Activated T-helper 1 cell treated with anti-CD3 and anti-CD28 coated beads, Interleukin-2, amount 50 U/mL, for 16 hours (primary cell): ENCODE results near the gene ICOS.

Source experiments
- DNase-seq, 2 donors: peaks; one replicate each; pipeline ENCODE4 v3.0.0-alpha.2; 2020; ENCODE audit warnings: low read depth in 1 of 2, low spot score in 1 of 2

The ICOS gene

GRCh38 chr2:203936535-203936934, at the start of gene ICOS:
ICOS (plus strand) TSS chr2:203936763; CDS start chr2:203936815, 52 bp downstream.
- no peak for DNase-seq

- DNase-seq, result no peak
Observed at GRCh38 chr2:203887677-203888076, 48.9 kb upstream of the ICOS start.

- DNase-seq, result no peak
Observed at GRCh38 chr2:203889542-203889941, 47.0 kb upstream of the ICOS start.

GRCh38 chr2:203889944-203890343, 46.6 kb upstream of the ICOS start:
- DNase-seq, result no peak

GRCh38 chr2:203890733-203891132, 45.8 kb upstream of the ICOS start:
- DNase-seq, result no peak

GRCh38 chr2:203891474-203891873, 45.1 kb upstream of the ICOS start:
- no peak for DNase-seq

- no peak for DNase-seq
Observed at GRCh38 chr2:203892207-203892606, 44.4 kb upstream of the ICOS start.

GRCh38 chr2:203893401-203893800, 43.2 kb upstream of the ICOS start:
- DNase-seq, result no peak

- no peak for DNase-seq
Observed at GRCh38 chr2:203893840-203894239, 42.7 kb upstream of the ICOS start.

- no peak for DNase-seq
Observed at GRCh38 chr2:203894262-203894661, 42.3 kb upstream of the ICOS start.

- no peak for DNase-seq
Observed at GRCh38 chr2:203897544-203897943, 39.0 kb upstream of the ICOS start.

- no peak for DNase-seq
Observed at GRCh38 chr2:203898657-203899056, 37.9 kb upstream of the ICOS start.

- DNase-seq, result no peak
Observed at GRCh38 chr2:203900253-203900652, 36.3 kb upstream of the ICOS start.

GRCh38 chr2:203904022-203904421, 32.5 kb upstream of the ICOS start:
- DNase-seq, result no peak

GRCh38 chr2:203905656-203906055, 30.9 kb upstream of the ICOS start:
- DNase-seq, result no peak

- DNase-seq, result no peak
Observed at GRCh38 chr2:203908066-203908796, 28.3 kb upstream of the ICOS start.

- DNase-seq, result no peak
Observed at GRCh38 chr2:203908797-203909185, 27.8 kb upstream of the ICOS start.

- DNase-seq, result no peak
Observed at GRCh38 chr2:203909261-203909967, 27.1 kb upstream of the ICOS start.

- no peak for DNase-seq
Observed at GRCh38 chr2:203909974-203910373, 26.6 kb upstream of the ICOS start.

GRCh38 chr2:203913947-203914346, 22.6 kb upstream of the ICOS start:
- DNase-seq, result no peak

- DNase-seq, result no peak
Observed at GRCh38 chr2:203914546-203915182, 21.9 kb upstream of the ICOS start.

- DNase-seq, result no peak
Observed at GRCh38 chr2:203915256-203915655, 21.3 kb upstream of the ICOS start.
